Fibroblast of lung (primary cell): Measurements from ENCODE around the gene UBE2E2. TPM values are rescaled to one million over a fixed set of nuclear protein-coding genes. Genes with fewer than 3 reads are reported as not detected.

Experiments used
- DNase-seq, 2 donors: peaks; one replicate each; pipeline versions ENCODE4 v3.0.0 to v3.0.0-alpha.2; 2010; ENCODE audit warnings: low read depth in 2 of 2
- H2AFZ ChIP-seq: 2 replicates; pipeline ENCODE4 v1.5.1; 2012; ENCODE audit warnings: low read length, control low read depth, inconsistent platforms
- H3K27ac ChIP-seq: 2 replicates; pipeline ENCODE4 v1.5.1; 2011; ENCODE audit warnings: low read length, control low read depth; ENCODE audit not compliant: insufficient read depth
- H3K27me3 ChIP-seq: 2 replicates; pipeline ENCODE4 v1.5.1; 2011; ENCODE audit warnings: mild to moderate bottlenecking, low read length; ENCODE audit not compliant: control insufficient read depth, insufficient read depth
- H3K36me3 ChIP-seq: 2 replicates; pipeline ENCODE4 v1.5.1; 2011; ENCODE audit warnings: low read length; ENCODE audit not compliant: control insufficient read depth, insufficient read depth
- H3K4me1 ChIP-seq: 2 replicates; pipeline ENCODE4 v1.5.1; 2011; ENCODE audit warnings: low read length; ENCODE audit not compliant: control insufficient read depth, insufficient read depth; ENCODE audit errors: extremely low read depth
- H3K4me2 ChIP-seq: 2 replicates; pipeline ENCODE4 v1.5.1; 2011; ENCODE audit warnings: low read length, control low read depth; ENCODE audit not compliant: insufficient read depth; ENCODE audit errors: extremely low read depth
- H3K4me3 ChIP-seq, 4 experiments: fragments of 200-600 bp in 1 of 4; sonication (generic) in 1 of 4; replicated peaks in 1 of 4; 2 replicates each; pipeline ENCODE4 v1.5.1; 2011 to 2016; ENCODE audit warnings: low read length in 4 of 4, low read depth in 3 of 4, mild to moderate bottlenecking in 3 of 4, control low read depth in 2 of 4, inconsistent platforms in 1 of 4, mixed read lengths in 1 of 4; ENCODE audit not compliant: insufficient read depth in 1 of 4; ENCODE audit errors: control extremely low read depth in 1 of 4
- H3K79me2 ChIP-seq: 2 replicates; pipeline ENCODE4 v1.5.1; 2012; ENCODE audit warnings: mild to moderate bottlenecking, low read length, inconsistent platforms; ENCODE audit not compliant: control insufficient read depth, insufficient read depth
- H3K9ac ChIP-seq: 2 replicates; pipeline ENCODE4 v1.5.1; 2011; ENCODE audit warnings: mild to moderate bottlenecking, low read length, control low read depth; ENCODE audit not compliant: insufficient read depth
- H3K9me3 ChIP-seq: 2 replicates; pipeline ENCODE4 v1.5.1; 2012; ENCODE audit warnings: low read depth, low read length; ENCODE audit not compliant: control insufficient read depth, insufficient read depth
- H4K20me1 ChIP-seq: 2 replicates; pipeline ENCODE4 v1.5.1; 2011; ENCODE audit warnings: low read length; ENCODE audit not compliant: control insufficient read depth, insufficient read depth; ENCODE audit errors: extremely low read depth
- EZH2 ChIP-seq: IDR thresholded peaks from 2 replicates; pipeline ENCODE4 v1.5.1; 2012; ENCODE audit warnings: low read length, control low read depth, mild to moderate bottlenecking; ENCODE audit errors: missing control alignments
- polyA plus RNA-seq, 2 donors: library from polyadenylated mRNA; depleted of rRNA in 1 of 2; stranded (reverse) in 1 of 2; unstranded in 1 of 2; fragments of >200 nt; gene quantifications; 2 replicates each; pipeline ENCODE4 v1.2.1, GENCODE V29; 2011 to 2012; ENCODE audit warnings: missing spikeins in 1 of 2
- total RNA-seq: library from RNA; depleted of rRNA; stranded (reverse); fragments of >200 nt; gene quantifications from 2 replicates; pipeline ENCODE4 v1.2.1, GENCODE V29; 2014
- TF ChIP-seq, protein P1 (sequence below), 2 donors: IDR thresholded peaks in 1 of 2; conservative IDR thresholded peaks in 1 of 2; 1 replicate in 1 of 2; 2 replicates in 1 of 2; pipeline ENCODE4 v1.5.1; 2011 to 2012; ENCODE audit warnings: low read length in 2 of 2, control low read depth in 1 of 2, inconsistent platforms in 1 of 2, low read depth in 1 of 2, mild to moderate bottlenecking in 1 of 2

The UBE2E2 gene
- total and polyA plus RNA-seq, 2 donors (not counting 1 experiment from before 2014, with no cell fraction given): 79.8 to 127 TPM

DNA sequence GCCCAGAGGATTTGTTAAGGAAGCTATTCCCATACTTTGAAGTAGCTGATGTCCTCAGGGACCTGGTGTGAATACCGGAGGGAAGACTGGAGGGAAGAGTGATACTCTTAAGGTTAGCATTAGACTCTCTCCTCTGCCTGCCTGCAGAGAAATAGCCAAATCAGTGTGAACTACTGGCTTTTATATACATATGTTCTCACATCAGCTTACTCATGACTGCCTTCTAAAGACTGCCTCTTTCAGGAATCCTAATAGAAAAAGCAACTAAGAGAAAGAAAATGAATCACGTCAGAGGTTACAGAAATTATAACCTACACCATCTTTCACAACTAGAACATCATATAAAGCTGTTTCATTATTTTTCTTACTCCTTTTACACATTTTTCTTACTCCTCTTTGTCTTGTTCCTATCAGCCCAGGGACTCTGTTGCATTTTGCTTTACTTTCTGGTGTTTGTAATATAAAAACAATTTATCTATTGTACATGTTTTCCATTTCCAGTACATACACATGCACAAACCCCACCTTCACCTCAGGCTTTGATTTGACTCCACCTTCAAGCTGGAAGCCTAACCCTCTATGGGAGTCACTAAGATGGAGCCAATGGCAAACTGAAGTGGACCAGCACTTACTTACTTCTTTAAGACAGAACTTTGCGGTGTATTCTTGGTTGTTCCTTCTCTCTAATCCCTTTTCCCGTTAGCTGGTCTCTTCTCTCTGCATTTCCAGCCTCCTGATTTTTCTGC is 345.0 kb downstream of the UBE2E2 start:
- Histone ChIP-seq H3K4me1 (no peaks in the 10 kb centered on the region), H2AFZ (no peak overlapping the region), H4K20me1 (no peaks in the 10 kb centered on the region), H3K79me2 (no peaks in the 10 kb centered on the region), H3K4me2 (no peak overlapping the region), H3K9ac (no peak overlapping the region), H3K36me3 (no peaks in the 10 kb centered on the region), H3K27me3 (no peaks in the 10 kb centered on the region), H3K4me3 (no peak overlapping the region), H3K9me3 (no peaks in the 10 kb centered on the region), H3K27ac (no peak overlapping the region)
- DNase-seq: peak; percentile 2 to 3
- TF ChIP-seq, protein P1, sequence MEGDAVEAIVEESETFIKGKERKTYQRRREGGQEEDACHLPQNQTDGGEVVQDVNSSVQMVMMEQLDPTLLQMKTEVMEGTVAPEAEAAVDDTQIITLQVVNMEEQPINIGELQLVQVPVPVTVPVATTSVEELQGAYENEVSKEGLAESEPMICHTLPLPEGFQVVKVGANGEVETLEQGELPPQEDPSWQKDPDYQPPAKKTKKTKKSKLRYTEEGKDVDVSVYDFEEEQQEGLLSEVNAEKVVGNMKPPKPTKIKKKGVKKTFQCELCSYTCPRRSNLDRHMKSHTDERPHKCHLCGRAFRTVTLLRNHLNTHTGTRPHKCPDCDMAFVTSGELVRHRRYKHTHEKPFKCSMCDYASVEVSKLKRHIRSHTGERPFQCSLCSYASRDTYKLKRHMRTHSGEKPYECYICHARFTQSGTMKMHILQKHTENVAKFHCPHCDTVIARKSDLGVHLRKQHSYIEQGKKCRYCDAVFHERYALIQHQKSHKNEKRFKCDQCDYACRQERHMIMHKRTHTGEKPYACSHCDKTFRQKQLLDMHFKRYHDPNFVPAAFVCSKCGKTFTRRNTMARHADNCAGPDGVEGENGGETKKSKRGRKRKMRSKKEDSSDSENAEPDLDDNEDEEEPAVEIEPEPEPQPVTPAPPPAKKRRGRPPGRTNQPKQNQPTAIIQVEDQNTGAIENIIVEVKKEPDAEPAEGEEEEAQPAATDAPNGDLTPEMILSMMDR (conservative IDR thresholded peaks at IDR 0.05 in 1 of 2, IDR thresholded peaks at IDR 0.05 in 1 of 2; ENCODE audit: low read depth in 1 of 2, low read length in 2 of 2): no peak
- TF ChIP-seq EZH2: no peak

DNA sequence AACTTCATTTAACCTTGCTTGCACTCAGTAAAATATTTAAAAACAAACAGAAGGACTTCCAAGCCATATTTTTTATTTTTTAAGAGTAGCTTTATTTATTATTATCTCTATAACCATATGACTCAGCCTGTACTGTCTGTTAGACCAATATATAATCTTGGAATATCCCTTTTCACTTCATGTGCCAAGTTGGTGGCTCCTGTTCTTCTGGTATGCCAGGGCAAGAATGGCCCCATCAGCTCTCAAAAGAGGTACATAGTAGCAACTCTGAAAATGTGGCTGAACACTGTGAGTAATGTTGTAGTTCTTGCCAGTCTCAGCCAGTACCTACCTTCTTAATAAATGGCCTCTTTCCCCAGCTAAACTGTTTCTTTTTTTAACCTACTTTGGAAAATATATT is 345.6 kb downstream of the UBE2E2 start:
- H3K4me3 ChIP-seq: no peak overlapping the region
- H3K4me2 ChIP-seq: no peak overlapping the region
- no peaks in the 10 kb centered on the region for H3K79me2 ChIP-seq
- no peaks in the 10 kb centered on the region for H3K27me3 ChIP-seq
- TF ChIP-seq, protein P1 (conservative IDR thresholded peaks at IDR 0.05 in 1 of 2, IDR thresholded peaks at IDR 0.05 in 1 of 2; ENCODE audit: low read depth in 1 of 2, low read length in 2 of 2): no peak
- TF ChIP-seq EZH2: no peak
- H2AFZ ChIP-seq: no peak overlapping the region
- DNase-seq: no peak
- H4K20me1 ChIP-seq: no peaks in the 10 kb centered on the region
- no peaks in the 10 kb centered on the region for H3K4me1 ChIP-seq
- no peak overlapping the region for H3K9ac ChIP-seq
- H3K9me3 ChIP-seq: no peaks in the 10 kb centered on the region
- no peak overlapping the region for H3K27ac ChIP-seq
- no peaks in the 10 kb centered on the region for H3K36me3 ChIP-seq

DNA sequence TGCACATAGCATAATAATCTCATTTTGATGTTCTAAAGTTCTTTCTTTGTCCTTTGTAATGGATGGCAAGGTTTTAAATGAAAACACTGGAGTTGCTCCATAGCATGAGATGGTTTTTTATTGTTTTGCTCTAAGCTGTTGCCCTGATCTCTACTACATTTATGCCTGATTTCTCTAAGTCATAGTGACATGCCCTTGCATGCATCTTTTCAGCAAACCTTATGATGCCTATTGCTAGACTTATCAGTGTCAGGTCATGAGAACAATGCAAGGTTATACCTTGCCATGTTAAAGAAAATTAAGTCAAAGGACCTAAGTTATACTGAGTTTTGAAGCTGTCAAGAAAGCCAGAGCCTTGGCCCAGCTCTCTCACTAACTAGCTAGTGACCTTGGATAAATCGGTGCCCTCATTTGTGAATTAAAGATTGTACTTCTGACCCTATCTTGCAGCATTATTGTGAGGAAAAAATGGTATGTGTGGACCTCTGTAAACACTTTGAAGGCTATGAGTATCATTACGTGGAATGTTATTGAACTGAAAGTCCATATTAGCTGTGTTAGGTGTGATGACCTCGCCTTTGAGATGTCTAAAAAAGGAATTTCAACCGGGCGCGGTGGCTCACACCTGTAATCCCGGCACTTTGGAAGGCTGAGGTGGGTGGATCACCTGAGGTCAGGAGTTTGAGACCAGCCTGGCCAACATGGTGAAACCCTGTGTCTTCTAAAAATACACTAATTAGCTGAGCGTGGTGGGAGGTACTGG is 346.2 kb downstream of the UBE2E2 start:
- no peaks in the 10 kb centered on the region for H4K20me1 ChIP-seq
- H3K4me3 ChIP-seq: no peak overlapping the region
- H3K27ac ChIP-seq: no peak overlapping the region
- no peak overlapping the region for H2AFZ ChIP-seq
- H3K36me3 ChIP-seq: no peaks in the 10 kb centered on the region
- no peak for DNase-seq
- no peak overlapping the region for H3K9ac ChIP-seq
- no peaks in the 10 kb centered on the region for H3K79me2 ChIP-seq
- H3K27me3 ChIP-seq: no peaks in the 10 kb centered on the region
- H3K4me2 ChIP-seq: no peak overlapping the region
- no peaks in the 10 kb centered on the region for H3K4me1 ChIP-seq
- no peak for TF ChIP-seq EZH2
- TF ChIP-seq, protein P1 (conservative IDR thresholded peaks at IDR 0.05 in 1 of 2, IDR thresholded peaks at IDR 0.05 in 1 of 2; ENCODE audit: low read depth in 1 of 2, low read length in 2 of 2): no peak
- no peaks in the 10 kb centered on the region for H3K9me3 ChIP-seq
